PC-3 (cell line): ENCODE results near the gene APPBP2. TPM values are rescaled to one million over a fixed set of nuclear protein-coding genes. Genes with fewer than 3 reads are reported as not detected.

Experiments used
- ATAC-seq: fragments of 200-7000 bp; cut with Tn5 transposase; 2 replicates; pipeline ENCODE4 v1.9.1; 2020; ENCODE audit warnings: mild to moderate bottlenecking, moderate library complexity
- BruUV-seq: library from RNA; stranded (reverse); fragments of 400-500 nt; replicated peaks from 2 replicates; lab custom pipeline; 2021; lab: Mats Ljungman, UMichigan
- CTCF ChIA-PET: fragments of 300-600 bp; sonication (Branson Sonifier 250); formaldehyde crosslinking; loops from one replicate; lab custom pipeline; 2022; ENCODE audit warnings: antibody characterized with exemption; lab: Charles Lee
- POLR2A ChIA-PET: fragments of 300-600 bp; sonication (Branson Sonifier 250); formaldehyde crosslinking; loops from one replicate; lab custom pipeline; 2022; ENCODE audit warnings: antibody characterized with exemption; ENCODE audit not compliant: unreplicated experiment; lab: Charles Lee
- DNase-seq: peaks from one replicate; pipeline ENCODE4 v3.0.0-alpha.2; 2015
- H2AFZ ChIP-seq: fragments of 300-600 bp; sonication (generic); 2 replicates; pipeline ENCODE4 v1.6.0; 2016; ENCODE audit warnings: antibody characterized with exemption, low read length
- H3F3A ChIP-seq: fragments of 300-600 bp; sonication (generic); one replicate; pipeline ENCODE4 v1.6.0; 2017; ENCODE audit warnings: antibody characterized with exemption, low read length, control low read depth, mild to moderate bottlenecking; ENCODE audit not compliant: unreplicated experiment
- H3K27ac ChIP-seq: fragments of 300-600 bp; sonication (generic); 2 replicates; pipeline ENCODE4 v1.5.1; 2016; ENCODE audit warnings: mild to moderate bottlenecking, low read length
- H3K27me3 ChIP-seq: fragments of 300-600 bp; sonication (generic); 2 replicates; pipeline ENCODE4 v1.6.1; 2016; ENCODE audit warnings: low read length, mixed read lengths
- H3K36me3 ChIP-seq: fragments of 300-600 bp; sonication (generic); 2 replicates; pipeline ENCODE4 v1.6.1; 2016; ENCODE audit warnings: low read depth, mixed run types, low read length, mixed read lengths
- H3K4me1 ChIP-seq: fragments of 300-600 bp; sonication (generic); 2 replicates; pipeline ENCODE4 v1.5.1; 2016; ENCODE audit warnings: low read length; ENCODE audit not compliant: insufficient read depth
- H3K4me2 ChIP-seq: fragments of 300-600 bp; sonication (generic); 2 replicates; pipeline ENCODE4 v1.6.0; 2016; ENCODE audit warnings: low read length
- H3K4me3 ChIP-seq: fragments of 300-600 bp; sonication (generic); 2 replicates; pipeline ENCODE4 v1.5.1; 2016; ENCODE audit warnings: mild to moderate bottlenecking, low read length, mixed read lengths
- H3K79me2 ChIP-seq: fragments of 300-600 bp; sonication (generic); 2 replicates; pipeline ENCODE4 v1.6.1; 2017; ENCODE audit warnings: low read length, mixed read lengths
- H3K9ac ChIP-seq: fragments of 300-600 bp; sonication (generic); 2 replicates; pipeline ENCODE4 v1.6.0; 2016; ENCODE audit warnings: mild to moderate bottlenecking, low read length
- H3K9me2 ChIP-seq: fragments of 300-600 bp; sonication (generic); replicated peaks from 2 replicates; pipeline ENCODE4 v1.6.1; 2016; ENCODE audit warnings: mixed run types, low read length, mixed read lengths
- H3K9me3 ChIP-seq: fragments of 300-600 bp; sonication (generic); 2 replicates; pipeline ENCODE4 v1.6.1; 2016; ENCODE audit warnings: low read length, mixed read lengths
- H4K20me1 ChIP-seq: fragments of 300-600 bp; sonication (generic); 2 replicates; pipeline ENCODE4 v1.6.1; 2016; ENCODE audit warnings: low read length, mixed read lengths
- EZH2 ChIP-seq: fragments of 300-600 bp; sonication (generic); IDR thresholded peaks from one replicate; pipeline ENCODE4 v1.6.1; 2017; ENCODE audit warnings: antibody characterized with exemption, mild to moderate bottlenecking, low read length; ENCODE audit not compliant: unreplicated experiment
- EZH2phosphoT487 ChIP-seq: fragments of 300-600 bp; sonication (generic); IDR thresholded peaks from 2 replicates; pipeline ENCODE4 v1.6.1; 2018; ENCODE audit warnings: mild to moderate bottlenecking, antibody characterized with exemption, low read length, borderline replicate concordance
- intact Hi-C: fragments of 100-400 bp; cut with micrococcal nuclease; formaldehyde crosslinking; loops from 2 replicates; pipeline ENCODE4 v1.9.0; 2023
- total RNA-seq: library from RNA; depleted of rRNA; stranded (reverse); fragments of >200 nt; gene quantifications from 2 replicates; pipeline ENCODE4 v1.2.3, GENCODE V29; 2014
- TF ChIP-seq, protein P1 (sequence below): fragments of 300-600 bp; sonication (generic); conservative IDR thresholded peaks from 2 replicates; pipeline ENCODE4 v1.5.1; 2017; ENCODE audit warnings: antibody characterized with exemption, low read depth, mild to moderate bottlenecking, low read length

The APPBP2 gene
- total RNA-seq, 1 experiment from 2014 or later: 17.1 TPM

DNA sequence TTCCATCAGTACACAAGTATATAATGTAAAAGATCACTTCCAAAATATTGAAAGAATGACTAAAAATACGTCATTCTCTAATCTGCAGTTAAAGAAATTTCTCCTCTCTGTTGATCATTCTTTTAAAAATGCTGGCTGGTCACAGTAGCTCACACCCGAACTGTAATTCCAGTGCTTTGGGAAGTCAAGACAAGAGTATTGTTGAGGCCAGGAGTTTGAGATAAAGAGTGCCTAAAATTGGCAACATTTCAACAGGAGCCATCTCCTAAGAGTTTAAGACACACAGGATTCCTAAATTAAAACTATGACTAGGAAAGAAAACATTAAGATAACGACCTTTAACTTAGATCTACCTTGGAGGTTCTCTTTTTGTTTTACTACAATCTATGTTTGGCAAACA lies 129.6 kb downstream of the APPBP2 start:
- DNase-seq (no peak), ATAC-seq (no peak)
- CTCF ChIA-PET: no interaction called here
- Histone ChIP-seq H3K36me3 (no peaks in the 10 kb centered on the region), H3K9me3 (no peaks in the 10 kb centered on the region), H3K4me2 (no peak overlapping the region), H4K20me1 (no peaks in the 10 kb centered on the region), H3F3A (no peaks in the 10 kb centered on the region), H3K27ac (no peak overlapping the region), H3K9me2 (no peaks in the 10 kb centered on the region), H3K9ac (no peak overlapping the region), H2AFZ (peak overlapping the region; percentile 36; the same call in 1 of the 2 replicates), H3K79me2 (peaks cover 5% of the 10 kb centered on the region), H3K27me3 (no peaks in the 10 kb centered on the region), H3K4me3 (no peak overlapping the region), H3K4me1 (peaks cover 9% of the 10 kb centered on the region)
- TF ChIP-seq, protein P1, sequence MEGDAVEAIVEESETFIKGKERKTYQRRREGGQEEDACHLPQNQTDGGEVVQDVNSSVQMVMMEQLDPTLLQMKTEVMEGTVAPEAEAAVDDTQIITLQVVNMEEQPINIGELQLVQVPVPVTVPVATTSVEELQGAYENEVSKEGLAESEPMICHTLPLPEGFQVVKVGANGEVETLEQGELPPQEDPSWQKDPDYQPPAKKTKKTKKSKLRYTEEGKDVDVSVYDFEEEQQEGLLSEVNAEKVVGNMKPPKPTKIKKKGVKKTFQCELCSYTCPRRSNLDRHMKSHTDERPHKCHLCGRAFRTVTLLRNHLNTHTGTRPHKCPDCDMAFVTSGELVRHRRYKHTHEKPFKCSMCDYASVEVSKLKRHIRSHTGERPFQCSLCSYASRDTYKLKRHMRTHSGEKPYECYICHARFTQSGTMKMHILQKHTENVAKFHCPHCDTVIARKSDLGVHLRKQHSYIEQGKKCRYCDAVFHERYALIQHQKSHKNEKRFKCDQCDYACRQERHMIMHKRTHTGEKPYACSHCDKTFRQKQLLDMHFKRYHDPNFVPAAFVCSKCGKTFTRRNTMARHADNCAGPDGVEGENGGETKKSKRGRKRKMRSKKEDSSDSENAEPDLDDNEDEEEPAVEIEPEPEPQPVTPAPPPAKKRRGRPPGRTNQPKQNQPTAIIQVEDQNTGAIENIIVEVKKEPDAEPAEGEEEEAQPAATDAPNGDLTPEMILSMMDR: no peak
- TF ChIP-seq EZH2phosphoT487 (no peak), EZH2 (no peak)
- POLR2A ChIA-PET: interaction anchor here (1.0 kb wide), 1 partner anchor 147 kb away, joined by 5 read pairs; no protein-coding TSS in a partner anchor
- no TSS peak for BruUV-seq
- intact Hi-C loops: no loop called here

DNA sequence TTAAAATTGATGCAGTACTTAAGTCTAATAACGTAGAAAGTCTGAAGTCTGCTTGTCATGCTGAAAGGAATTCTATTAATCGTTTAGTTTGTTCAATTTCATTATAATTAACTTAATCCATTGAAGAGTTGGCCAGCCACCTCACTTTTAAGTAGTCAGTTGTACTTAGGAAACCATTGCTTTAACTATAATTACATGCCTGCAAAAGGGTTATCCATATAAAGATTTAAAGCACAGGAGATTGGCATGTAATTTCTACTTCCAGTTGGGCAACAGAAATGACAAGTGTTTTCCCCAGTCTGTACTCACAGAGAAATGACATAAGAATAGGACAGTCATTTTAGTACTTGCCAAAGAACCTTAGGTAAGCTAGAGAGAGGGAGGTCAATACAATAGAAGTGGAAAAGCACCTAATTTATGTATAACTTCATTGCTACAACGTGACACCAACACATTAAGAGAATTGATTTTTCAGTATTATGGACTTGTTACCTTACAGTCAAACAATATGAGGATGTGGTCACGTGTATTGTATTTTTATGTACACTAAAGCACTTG lies 130.5 kb downstream of the APPBP2 start:
- H3K27ac ChIP-seq: no peak overlapping the region
- no peaks in the 10 kb centered on the region for H3K36me3 ChIP-seq
- H4K20me1 ChIP-seq: no peaks in the 10 kb centered on the region
- no peak overlapping the region for H3K4me2 ChIP-seq
- TF ChIP-seq, protein P1: no peak
- TF ChIP-seq EZH2 (no peak), EZH2phosphoT487 (no peak)
- intact Hi-C loops: no loop called here
- ChIA-PET POLR2A (no interaction called here), CTCF (no interaction called here)
- DNase-seq (no peak), ATAC-seq (no peak)
- H3K4me1 ChIP-seq: peaks cover 10% of the 10 kb centered on the region
- peaks cover 13% of the 10 kb centered on the region for H3K79me2 ChIP-seq
- no TSS peak for BruUV-seq
- H2AFZ ChIP-seq: no peak overlapping the region
- no peaks in the 10 kb centered on the region for H3K9me2 ChIP-seq
- no peak overlapping the region for H3K4me3 ChIP-seq
- no peaks in the 10 kb centered on the region for H3K27me3 ChIP-seq
- H3K9me3 ChIP-seq: no peaks in the 10 kb centered on the region
- no peaks in the 10 kb centered on the region for H3F3A ChIP-seq
- H3K9ac ChIP-seq: no peak overlapping the region

DNA sequence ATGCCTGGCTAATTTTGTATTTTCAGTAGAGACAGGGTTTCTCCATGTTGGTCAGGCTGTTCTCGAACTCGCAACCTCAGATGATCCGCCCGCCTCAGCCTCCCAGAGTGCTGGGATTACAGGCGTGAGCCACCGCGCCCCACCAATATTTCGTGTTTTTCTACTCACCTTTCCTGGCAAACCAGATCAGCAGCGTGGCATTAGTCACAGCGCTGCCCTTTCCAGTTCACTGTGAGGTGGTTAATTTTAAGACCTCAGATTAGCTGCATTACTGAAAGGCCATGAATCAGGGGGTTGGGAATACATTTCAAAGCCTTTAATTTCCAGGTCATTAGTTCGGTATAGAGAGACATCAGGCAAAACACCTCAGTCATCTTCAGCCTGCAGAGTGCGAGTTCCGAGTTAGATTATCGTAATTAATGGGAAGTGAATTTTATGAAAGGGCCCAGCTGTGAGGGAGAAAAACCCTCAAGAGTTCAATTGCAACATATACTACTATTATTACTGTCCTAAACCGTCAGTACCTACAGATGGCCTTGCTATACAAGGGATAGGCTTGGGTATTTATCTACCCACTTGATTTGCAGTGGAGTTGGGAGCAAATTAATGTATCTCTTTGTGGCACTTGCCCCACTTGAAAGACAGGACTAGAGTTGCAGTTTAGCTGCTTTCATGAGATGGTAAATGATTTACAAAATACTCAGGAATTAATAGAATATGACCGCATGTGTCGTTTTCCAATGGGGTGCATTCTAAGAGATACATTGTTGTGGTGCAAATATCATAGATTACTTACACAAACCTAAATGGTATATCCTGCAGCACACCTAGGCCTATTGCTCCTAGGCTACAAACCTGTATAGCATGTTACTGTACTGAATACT lies 132.0 kb downstream of the APPBP2 start:
- Histone ChIP-seq H3K4me3 (no peak overlapping the region), H3K27me3 (no peaks in the 10 kb centered on the region), H3K9me3 (no peaks in the 10 kb centered on the region), H3K9ac (no peak overlapping the region), H2AFZ (no peak overlapping the region), H4K20me1 (no peaks in the 10 kb centered on the region), H3F3A (no peaks in the 10 kb centered on the region), H3K79me2 (peaks cover 28% of the 10 kb centered on the region), H3K4me2 (no peak overlapping the region), H3K9me2 (no peaks in the 10 kb centered on the region), H3K36me3 (no peaks in the 10 kb centered on the region), H3K27ac (no peak overlapping the region), H3K4me1 (peaks cover 19% of the 10 kb centered on the region)
- BruUV-seq: no TSS peak
- ChIA-PET CTCF (no interaction called here), POLR2A (no interaction called here)
- no peak for DNase-seq
- no peak for ATAC-seq
- TF ChIP-seq, protein P1: no peak
- TF ChIP-seq EZH2phosphoT487 (no peak), EZH2 (no peak)
- intact Hi-C loops: loop anchor here (5.0 kb wide), 1 partner anchor 72 kb away; no protein-coding TSS in a partner anchor
